ENCODE measurements around the gene HDAC10.

The HDAC10 gene

DNA sequence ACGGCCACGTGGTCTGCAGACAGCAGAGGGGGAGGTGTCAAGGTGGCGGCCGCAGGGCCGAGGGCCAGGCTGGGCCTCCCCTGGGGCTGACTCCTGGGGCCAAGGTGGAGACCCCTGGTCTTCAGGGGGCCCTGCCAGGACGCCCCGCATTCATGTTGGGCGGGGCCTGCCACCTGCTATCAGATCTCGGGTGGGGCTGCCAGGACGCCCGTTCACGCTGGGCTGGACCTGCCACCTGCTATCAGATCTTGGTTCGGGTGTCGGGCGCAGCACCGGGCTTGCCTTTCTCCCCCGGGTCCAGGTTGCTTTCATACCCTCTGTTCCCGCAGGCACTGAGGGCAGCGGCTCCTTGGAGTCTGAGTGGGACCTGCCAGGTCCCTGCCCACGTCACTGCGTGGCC lies 35.2 kb upstream of the HDAC10 start:
- no peak for TF ChIP-seq Cebpa-rat (IDR thresholded peaks at IDR 0.05)
- Histone ChIP-seq H3K9ac (no peak overlapping the region), H3K36me3 (peaks cover 94% of the 10 kb centered on the region)

DNA sequence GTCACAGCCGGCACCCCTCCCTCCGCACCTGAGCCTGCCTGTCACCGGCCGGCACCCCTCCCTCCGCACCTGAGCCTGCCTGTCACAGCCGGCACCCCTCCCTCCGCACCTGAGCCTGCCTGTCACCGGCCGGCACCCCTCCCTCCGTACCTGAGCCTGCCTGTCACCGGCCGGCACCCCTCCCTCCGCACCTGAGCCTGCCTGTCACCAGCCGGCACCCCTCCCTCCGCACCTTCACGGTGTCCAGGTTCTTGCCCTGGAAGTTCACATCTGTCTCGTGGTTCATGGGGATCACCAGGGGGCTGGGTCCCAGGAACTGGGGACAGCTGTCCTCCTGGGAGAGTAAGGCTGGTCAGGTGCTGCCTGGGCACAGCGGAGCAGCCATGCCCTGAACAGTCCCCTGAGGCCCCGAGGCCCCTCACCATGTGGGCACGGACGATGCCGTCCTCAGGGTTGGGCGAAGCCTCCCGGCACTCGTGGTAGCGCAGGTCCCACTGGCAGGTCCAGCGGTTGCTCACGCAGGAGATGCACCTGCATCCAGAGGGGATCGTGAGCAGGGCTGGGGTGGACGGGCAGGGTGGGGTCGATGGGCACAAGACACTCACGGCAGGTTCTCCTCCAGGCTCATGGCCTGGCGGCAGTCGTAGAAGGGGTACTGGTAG lies 34.6 kb upstream of the HDAC10 start:
- Histone ChIP-seq H3K4me1 (peaks cover 19% of the 10 kb centered on the region), H3K9ac (no peak overlapping the region), H3K4me3 (no peak overlapping the region), H3K27me3 (no peaks in the 10 kb centered on the region), H4K20me1 (peaks cover 91% of the 10 kb centered on the region), H3K9me3 (no peaks in the 10 kb centered on the region), H3K27ac (no peak overlapping the region), H3K4me2 (no peak overlapping the region), H3K36me3 (peaks cover 94% of the 10 kb centered on the region)
- TF ChIP-seq Cebpa-rat (IDR thresholded peaks at IDR 0.05): no peak

More for the DNA sequence above, 35.2 kb upstream of the HDAC10 start:
- peaks cover 91% of the 10 kb centered on the region for H4K20me1 ChIP-seq
- no peak overlapping the region for H3K4me2 ChIP-seq
- H3K4me3 ChIP-seq: no peak overlapping the region
- H3K4me1 ChIP-seq: peaks cover 25% of the 10 kb centered on the region
- H3K27ac ChIP-seq: no peak overlapping the region
- H3K27me3 ChIP-seq: no peaks in the 10 kb centered on the region
- H3K9me3 ChIP-seq: no peaks in the 10 kb centered on the region

DNA sequence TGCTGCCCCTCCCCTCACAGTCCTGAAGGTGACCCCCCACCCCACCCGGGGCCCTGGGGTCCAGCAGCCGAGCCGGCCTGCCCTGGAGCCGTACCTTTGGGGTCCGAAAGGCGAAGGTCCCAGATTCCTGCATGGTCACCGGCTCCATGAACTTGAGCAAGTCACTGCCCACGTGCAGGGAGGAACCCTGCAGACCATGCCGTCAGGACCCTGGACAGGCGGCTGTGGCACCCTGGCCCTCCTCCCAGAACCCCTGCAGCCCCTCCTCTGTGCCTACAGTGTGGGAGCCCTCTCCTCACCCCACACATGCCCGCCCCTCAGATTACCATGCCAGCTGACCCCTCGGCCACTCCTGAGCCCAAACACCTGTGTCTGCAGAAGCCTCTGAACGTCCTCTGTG lies 33.4 kb upstream of the HDAC10 start:
- Histone ChIP-seq H3K36me3 (peaks cover 94% of the 10 kb centered on the region), H4K20me1 (peaks cover 90% of the 10 kb centered on the region), H3K27ac (no peak overlapping the region), H3K9me3 (no peaks in the 10 kb centered on the region), H3K4me1 (peaks cover 7% of the 10 kb centered on the region; the same call in 1 of the 2 replicates), H3K27me3 (no peaks in the 10 kb centered on the region), H3K4me3 (no peak overlapping the region), H3K4me2 (no peak overlapping the region), H3K9ac (no peak overlapping the region)
- no peak for TF ChIP-seq Cebpa-rat (IDR thresholded peaks at IDR 0.05)

DNA sequence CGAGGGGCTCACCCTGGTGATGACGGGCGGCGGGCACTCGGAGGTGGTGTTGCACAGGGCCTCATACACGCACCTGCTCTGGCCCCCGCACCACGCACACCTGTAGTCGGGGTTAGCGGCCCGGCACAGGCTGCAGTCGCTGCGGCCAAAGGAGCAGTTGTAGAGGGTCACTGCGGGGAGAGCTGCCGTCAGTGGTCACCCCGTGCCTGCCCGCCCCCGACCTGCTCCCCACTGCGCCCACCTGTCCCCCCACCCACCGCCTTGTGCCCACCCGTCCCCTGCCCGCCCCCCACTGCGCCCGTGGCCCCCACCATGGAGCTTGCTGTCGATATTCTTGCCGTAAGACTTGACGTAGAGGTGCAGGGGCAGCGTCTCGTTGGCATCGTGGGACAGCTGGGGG lies 32.8 kb upstream of the HDAC10 start:
- H3K36me3 ChIP-seq: peaks cover 94% of the 10 kb centered on the region
- no peak for TF ChIP-seq Cebpa-rat (IDR thresholded peaks at IDR 0.05)

DNA sequence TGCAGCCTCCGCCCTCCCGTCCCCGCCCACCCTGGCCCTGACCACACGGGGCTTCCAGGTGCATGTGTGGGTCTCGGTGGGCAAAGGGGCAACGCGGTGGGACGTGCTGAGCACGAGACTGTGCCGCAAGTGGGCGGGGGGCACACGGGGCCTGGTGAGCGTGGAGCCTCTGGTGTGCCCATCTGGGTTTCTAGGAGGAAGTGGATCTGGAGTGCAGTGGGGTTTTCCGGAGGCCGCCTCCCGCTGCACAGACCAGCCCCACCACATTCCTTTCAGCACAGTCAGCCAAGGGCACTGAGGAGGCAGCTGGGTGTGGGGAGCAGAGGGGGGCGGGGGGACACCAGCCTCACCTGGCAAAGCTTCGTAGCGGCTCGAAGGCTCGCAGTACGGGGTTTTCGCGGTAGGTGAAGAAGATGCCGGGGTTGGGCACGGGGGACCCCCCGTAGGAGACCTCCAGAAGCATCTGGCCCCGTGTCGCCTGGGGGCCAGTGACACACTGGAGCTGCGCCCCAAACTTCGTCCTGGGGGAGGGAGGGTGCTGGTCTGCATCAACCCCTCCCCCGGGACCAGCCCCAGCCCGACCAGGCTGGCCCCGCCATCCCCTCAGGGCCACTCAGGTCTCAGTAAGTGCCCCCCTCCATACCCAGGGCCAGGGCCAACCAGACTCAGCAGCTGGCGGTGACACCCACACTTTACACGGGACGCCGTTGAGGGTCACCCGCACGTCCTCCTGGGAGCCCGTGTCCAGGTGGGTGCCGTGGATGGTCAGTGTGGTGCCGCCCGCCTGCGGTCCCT lies 31.5 kb upstream of the HDAC10 start:
- Histone ChIP-seq H3K27ac (no peak overlapping the region), H4K20me1 (peaks cover 90% of the 10 kb centered on the region), H3K4me3 (no peak overlapping the region), H3K4me1 (no peaks in the 10 kb centered on the region), H3K36me3 (peaks cover 94% of the 10 kb centered on the region), H3K27me3 (no peaks in the 10 kb centered on the region), H3K4me2 (no peak overlapping the region), H3K9me3 (no peaks in the 10 kb centered on the region), H3K9ac (no peak overlapping the region)
- TF ChIP-seq Cebpa-rat (IDR thresholded peaks at IDR 0.05): no peak

More for the DNA sequence above, 32.8 kb upstream of the HDAC10 start:
- H3K27me3 ChIP-seq: no peaks in the 10 kb centered on the region
- H3K9me3 ChIP-seq: no peaks in the 10 kb centered on the region
- H3K4me3 ChIP-seq: no peak overlapping the region
- H3K9ac ChIP-seq: no peak overlapping the region
- peaks cover 90% of the 10 kb centered on the region for H4K20me1 ChIP-seq
- H3K4me2 ChIP-seq: no peak overlapping the region
- H3K27ac ChIP-seq: no peak overlapping the region
- H3K4me1 ChIP-seq: peaks cover under 1% of the 10 kb centered on the region; the same call in 1 of the 2 replicates

DNA sequence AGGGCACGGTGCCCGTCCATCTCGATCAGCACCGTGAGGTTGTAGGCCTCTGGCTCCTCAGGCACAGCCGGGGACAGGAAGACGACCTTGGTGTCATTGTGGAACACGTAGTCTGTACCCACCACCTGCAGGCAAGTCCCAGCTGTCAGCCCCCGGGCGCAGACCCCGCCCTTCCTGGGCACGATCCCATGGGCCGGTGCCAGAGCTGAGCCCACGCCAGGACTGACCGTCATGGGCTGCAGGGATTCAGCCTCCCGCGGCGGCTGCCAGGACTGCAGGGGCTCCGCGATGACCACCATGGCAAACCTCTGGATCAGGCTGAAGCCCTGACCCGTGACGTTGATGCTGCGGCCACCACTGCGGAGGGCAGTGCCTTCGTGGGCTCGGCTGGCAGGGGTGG lies 30.9 kb upstream of the HDAC10 start:
- Histone ChIP-seq H3K4me3 (no peak overlapping the region), H3K4me2 (no peak overlapping the region), H3K9me3 (no peaks in the 10 kb centered on the region), H3K27ac (no peak overlapping the region), H4K20me1 (peaks cover 90% of the 10 kb centered on the region), H3K36me3 (peaks cover 94% of the 10 kb centered on the region), H3K27me3 (no peaks in the 10 kb centered on the region), H3K4me1 (peaks cover under 1% of the 10 kb centered on the region; the same call in 1 of the 2 replicates), H3K9ac (no peak overlapping the region)
- TF ChIP-seq Cebpa-rat (IDR thresholded peaks at IDR 0.05): no peak

DNA sequence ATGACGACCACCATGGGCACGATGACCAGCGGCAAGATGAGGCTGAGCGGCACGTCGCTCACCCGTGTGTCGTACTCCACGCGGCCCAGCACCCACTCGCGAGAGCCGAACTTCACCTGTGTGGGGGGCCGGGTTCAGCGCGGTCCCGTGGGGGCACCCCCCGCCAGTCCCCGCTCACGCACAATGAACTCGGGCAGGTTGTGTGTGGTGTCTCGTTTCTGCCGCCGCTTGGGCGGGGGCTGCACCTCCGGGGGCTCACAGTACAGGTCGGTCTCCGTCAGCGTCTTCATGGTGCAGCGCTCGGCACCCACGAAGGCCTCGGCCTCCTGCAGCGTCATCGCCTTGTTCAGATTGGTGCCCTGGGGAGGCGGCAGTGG lies 30.3 kb upstream of the HDAC10 start:
- H3K4me3 ChIP-seq: no peak overlapping the region
- H3K27ac ChIP-seq: no peak overlapping the region
- peaks cover 90% of the 10 kb centered on the region for H4K20me1 ChIP-seq
- H3K4me1 ChIP-seq: peaks cover 6% of the 10 kb centered on the region; the same call in 1 of the 2 replicates
- H3K4me2 ChIP-seq: no peak overlapping the region
- H3K27me3 ChIP-seq: no peaks in the 10 kb centered on the region
- H3K9me3 ChIP-seq: no peaks in the 10 kb centered on the region
- no peak overlapping the region for H3K9ac ChIP-seq
- TF ChIP-seq Cebpa-rat (IDR thresholded peaks at IDR 0.05): no peak
- H3K36me3 ChIP-seq: peaks cover 94% of the 10 kb centered on the region

DNA sequence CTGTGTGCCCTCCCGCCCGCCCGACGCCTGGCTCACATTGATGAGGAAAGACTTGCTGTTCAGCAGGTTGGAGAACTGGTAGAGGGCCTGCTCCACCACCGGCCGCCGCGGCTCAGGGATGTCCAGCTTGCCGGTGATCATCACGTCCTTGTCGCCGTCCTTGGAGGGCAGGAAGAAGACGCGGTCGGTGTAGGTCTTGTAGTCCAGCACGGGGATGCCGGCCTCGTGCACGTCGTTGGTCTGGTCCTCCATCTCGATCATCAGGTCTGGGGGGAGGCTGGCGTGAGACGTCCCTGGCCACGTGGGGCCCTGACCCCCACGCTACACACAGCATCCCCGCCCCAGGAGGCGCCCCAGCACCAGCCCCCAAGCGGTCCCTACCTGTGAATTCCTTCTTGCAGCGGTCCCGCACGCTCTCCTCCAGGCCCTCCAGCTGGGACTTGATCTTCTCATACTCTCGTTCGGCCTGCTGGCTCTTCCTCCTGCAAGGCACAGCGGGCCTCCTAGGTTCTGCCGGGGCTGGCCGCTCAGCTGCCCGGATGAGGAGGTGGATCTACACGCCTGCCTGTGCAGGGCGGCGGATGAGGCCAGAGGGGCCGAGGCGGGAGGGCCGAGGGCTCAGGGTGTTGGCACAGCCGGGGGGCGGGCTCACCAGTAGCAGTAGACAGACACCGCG lies 29.8 kb upstream of the HDAC10 start:
- TF ChIP-seq Cebpa-rat (IDR thresholded peaks at IDR 0.05): no peak
- peaks cover 94% of the 10 kb centered on the region for H3K36me3 ChIP-seq

DNA sequence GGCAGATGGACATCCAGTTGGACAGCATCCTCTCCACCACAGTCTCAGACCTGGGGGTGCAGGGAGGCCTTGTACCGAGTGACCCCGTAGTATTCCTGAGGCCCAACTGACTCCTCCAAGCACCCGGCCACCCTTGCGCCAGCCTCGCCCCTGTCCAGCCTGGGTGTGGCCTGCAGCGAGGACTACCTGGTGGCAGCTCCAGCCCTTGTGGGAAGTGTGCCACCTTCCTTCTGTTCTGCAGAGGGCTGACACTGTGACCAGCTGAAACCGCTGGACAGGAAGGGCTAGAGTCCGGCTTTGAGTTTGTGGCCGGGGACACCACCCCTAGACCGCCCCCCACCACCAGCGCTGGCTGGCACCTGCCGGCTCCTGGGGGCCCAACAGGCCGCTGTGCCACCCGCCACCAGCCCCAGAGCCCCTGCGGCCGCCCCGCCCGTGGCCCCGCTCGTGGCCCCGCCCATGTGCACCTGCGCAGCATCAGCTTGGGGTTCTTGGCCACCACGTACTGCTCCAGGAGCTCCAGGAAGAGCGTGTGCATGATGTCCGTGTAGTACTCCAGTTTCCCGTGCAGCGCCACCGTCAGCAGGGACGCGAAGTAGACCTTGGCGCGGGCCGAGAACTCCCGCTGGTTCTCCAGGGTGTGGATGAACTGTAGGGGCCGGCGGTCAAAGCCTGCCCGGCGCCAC lies 29.1 kb upstream of the HDAC10 start:
- Histone ChIP-seq H3K27ac (no peak overlapping the region), H3K4me3 (no peak overlapping the region), H4K20me1 (peaks cover 90% of the 10 kb centered on the region), H3K9me3 (no peaks in the 10 kb centered on the region), H3K27me3 (no peaks in the 10 kb centered on the region), H3K36me3 (peaks cover 97% of the 10 kb centered on the region), H3K4me1 (peaks cover 17% of the 10 kb centered on the region), H3K9ac (no peak overlapping the region), H3K4me2 (no peak overlapping the region)
- no peak for TF ChIP-seq Cebpa-rat (IDR thresholded peaks at IDR 0.05)

More for the DNA sequence above, 29.8 kb upstream of the HDAC10 start:
- Histone ChIP-seq H3K27ac (no peak overlapping the region), H4K20me1 (peaks cover 90% of the 10 kb centered on the region), H3K4me2 (no peak overlapping the region), H3K9ac (no peak overlapping the region), H3K9me3 (no peaks in the 10 kb centered on the region), H3K27me3 (no peaks in the 10 kb centered on the region), H3K4me1 (peaks cover 10% of the 10 kb centered on the region), H3K4me3 (no peak overlapping the region)

All from BLaER1 (cell line).